ENCODE data around the gene RNF183. TPM values are rescaled to one million over a fixed set of nuclear protein-coding genes. Genes with fewer than 3 reads are reported as not detected.

The RNF183 gene
- not detected for total RNA-seq

DNA sequence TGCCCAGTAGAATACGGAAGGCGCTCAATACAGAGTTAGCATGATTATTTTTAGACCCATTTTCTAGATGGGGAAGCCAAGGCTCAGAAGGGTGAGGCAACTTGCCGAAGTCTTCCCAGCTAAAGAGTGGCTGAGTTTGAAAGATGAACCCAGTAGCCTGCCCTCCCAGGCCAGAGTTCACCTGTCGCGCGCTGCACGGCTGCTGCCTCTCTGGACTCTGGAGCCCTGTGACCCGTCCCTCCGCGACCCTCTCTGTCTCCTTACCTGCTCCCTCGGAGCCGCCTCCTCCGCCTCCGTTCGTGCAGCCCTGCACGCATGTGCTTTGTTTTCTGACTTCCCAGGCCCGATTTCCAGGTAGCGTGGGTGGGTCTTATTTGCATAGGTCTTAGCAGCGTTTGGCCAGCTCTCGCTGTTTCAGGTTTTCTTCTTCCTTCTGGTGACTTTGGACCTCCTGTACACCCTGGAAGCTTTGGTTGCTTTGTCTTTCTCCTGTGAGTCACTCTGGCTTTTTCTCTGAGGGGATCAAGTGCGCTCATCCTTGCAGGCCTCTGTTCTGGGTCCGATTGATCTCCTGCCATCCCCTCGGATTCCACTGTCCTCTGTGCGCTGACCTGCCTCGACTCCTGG, at the start of gene RNF183:
TSS of gene RNF183 (minus strand) at position 585 of the 627 bp plus-strand sequence. CDS start 5,192 bp downstream, outside the sequence.
- Mint-ChIP-seq H3K9me3 (no peaks in the 10 kb centered on the region), H3K4me1 (ENCODE audit: low read depth in 2 of 2) (peaks cover 0 to 8% of the 10 kb centered on the region in 2 donors), H3K36me3 (no peaks in the 10 kb centered on the region), H3K27ac (no peak within 1 kb of the TSS), H3K4me3 (no peak within 1 kb of the TSS), H3K27me3 (peaks cover 22 to 23% of the 10 kb centered on the region in 2 donors)
- no peak for DNase-seq (ENCODE audit: low spot score)
- no peak for ATAC-seq

DNA sequence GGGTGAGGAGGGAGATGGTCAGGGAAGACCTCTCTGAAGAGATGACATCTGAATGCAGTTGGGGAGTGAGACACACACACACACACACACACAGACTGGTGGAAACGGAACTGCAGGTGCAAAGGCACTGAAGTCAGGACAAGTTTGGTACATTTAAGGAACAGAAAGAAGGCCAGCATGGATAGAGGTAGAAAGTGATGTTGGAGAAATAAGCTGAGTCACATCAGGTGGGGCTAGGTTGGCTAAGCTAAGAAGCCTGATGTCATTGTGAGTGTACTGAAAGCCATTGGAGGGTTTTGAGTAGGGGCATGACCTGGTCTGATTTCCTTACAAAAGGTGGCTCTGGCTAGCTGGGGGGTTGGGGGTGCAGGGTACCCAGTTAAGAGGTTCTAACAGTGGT, 49.2 kb upstream of the RNF183 start:
- no peaks in the 10 kb centered on the region for H3K36me3 Mint-ChIP-seq
- no peak overlapping the region for H3K27ac Mint-ChIP-seq
- no peak for DNase-seq (ENCODE audit: low spot score)
- no peaks in the 10 kb centered on the region for H3K27me3 Mint-ChIP-seq
- no peaks in the 10 kb centered on the region for H3K9me3 Mint-ChIP-seq
- H3K4me1 Mint-ChIP-seq (ENCODE audit: low read depth in 2 of 2), result peaks cover 26 to 27% of the 10 kb centered on the region in 2 donors
- H3K4me3 Mint-ChIP-seq, result no peak overlapping the region
- ATAC-seq, result no peak

DNA sequence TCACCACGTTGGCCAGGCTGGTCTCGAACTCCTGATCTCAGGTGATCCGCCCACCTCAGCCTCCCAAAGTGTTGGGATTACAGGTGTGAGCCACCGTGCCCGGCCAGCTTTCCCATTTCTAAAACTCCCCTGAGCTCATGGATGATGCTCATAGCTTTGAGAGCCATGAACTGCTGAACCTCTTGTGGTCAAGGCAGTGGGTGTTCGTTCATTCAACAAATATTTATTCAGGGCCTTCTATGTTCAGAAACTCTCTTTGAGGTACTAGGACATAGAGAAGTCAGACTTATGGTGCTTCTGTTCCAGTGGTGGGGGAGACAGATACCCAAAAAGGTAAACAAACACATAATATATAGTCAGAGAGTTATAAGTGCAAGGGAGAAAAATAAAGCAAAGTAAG, 48.8 kb upstream of the RNF183 start:
- DNase-seq (ENCODE audit: low spot score) (no peak), ATAC-seq (no peak)
- H3K4me1 Mint-ChIP-seq (ENCODE audit: low read depth in 2 of 2), result peaks cover 27 to 29% of the 10 kb centered on the region in 2 donors
- no peaks in the 10 kb centered on the region for H3K27me3 Mint-ChIP-seq
- no peaks in the 10 kb centered on the region for H3K36me3 Mint-ChIP-seq
- H3K27ac Mint-ChIP-seq, result no peak overlapping the region
- H3K4me3 Mint-ChIP-seq, result no peak overlapping the region
- no peaks in the 10 kb centered on the region for H3K9me3 Mint-ChIP-seq

DNA sequence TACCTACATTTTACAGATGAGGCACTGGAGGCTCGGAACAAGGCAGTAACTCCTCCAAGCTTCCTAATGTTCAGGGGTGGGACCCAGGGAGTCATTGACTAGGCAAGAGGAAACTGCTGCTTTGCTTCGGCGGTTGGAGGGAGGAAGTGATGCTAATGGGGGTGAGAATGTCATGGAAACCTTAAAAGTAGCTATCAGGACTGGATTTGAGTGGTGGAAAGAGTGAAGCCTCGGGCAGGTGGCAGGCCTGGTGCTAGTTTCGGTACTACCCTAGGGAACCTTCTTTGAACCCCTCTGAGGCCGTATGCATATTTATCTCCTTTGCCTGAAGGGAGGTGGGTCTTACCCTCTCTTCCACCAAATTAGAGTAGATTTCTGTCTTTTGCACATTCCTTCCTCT, 47.8 kb upstream of the RNF183 start:
- ATAC-seq (peak; percentile 34 to 60), DNase-seq (ENCODE audit: low spot score) (no peak)
- peak overlapping the region; percentile 46 to 89 for H3K27ac Mint-ChIP-seq
- H3K27me3 Mint-ChIP-seq, result no peaks in the 10 kb centered on the region
- peaks cover 27 to 29% of the 10 kb centered on the region in 2 donors for H3K4me1 Mint-ChIP-seq (ENCODE audit: low read depth in 2 of 2)
- H3K4me3 Mint-ChIP-seq, result peak overlapping the region; percentile 89
- no peaks in the 10 kb centered on the region for H3K36me3 Mint-ChIP-seq
- H3K9me3 Mint-ChIP-seq, result no peaks in the 10 kb centered on the region

- H3K27me3 Mint-ChIP-seq, result no peaks in the 10 kb centered on the region
- ATAC-seq (peak in 1 of 2 donors; percentile 8), DNase-seq (ENCODE audit: low spot score) (no peak)
- no peaks in the 10 kb centered on the region for H3K36me3 Mint-ChIP-seq
- peak overlapping the region; percentile 46 to 89 for H3K27ac Mint-ChIP-seq
- peak overlapping the region; percentile 89 for H3K4me3 Mint-ChIP-seq
- no peaks in the 10 kb centered on the region for H3K9me3 Mint-ChIP-seq
- peaks cover 27 to 30% of the 10 kb centered on the region in 2 donors for H3K4me1 Mint-ChIP-seq (ENCODE audit: low read depth in 2 of 2)
These were observed 47.0 kb upstream of the RNF183 start for GRCh38 chr9:113350107-113350661.

DNA sequence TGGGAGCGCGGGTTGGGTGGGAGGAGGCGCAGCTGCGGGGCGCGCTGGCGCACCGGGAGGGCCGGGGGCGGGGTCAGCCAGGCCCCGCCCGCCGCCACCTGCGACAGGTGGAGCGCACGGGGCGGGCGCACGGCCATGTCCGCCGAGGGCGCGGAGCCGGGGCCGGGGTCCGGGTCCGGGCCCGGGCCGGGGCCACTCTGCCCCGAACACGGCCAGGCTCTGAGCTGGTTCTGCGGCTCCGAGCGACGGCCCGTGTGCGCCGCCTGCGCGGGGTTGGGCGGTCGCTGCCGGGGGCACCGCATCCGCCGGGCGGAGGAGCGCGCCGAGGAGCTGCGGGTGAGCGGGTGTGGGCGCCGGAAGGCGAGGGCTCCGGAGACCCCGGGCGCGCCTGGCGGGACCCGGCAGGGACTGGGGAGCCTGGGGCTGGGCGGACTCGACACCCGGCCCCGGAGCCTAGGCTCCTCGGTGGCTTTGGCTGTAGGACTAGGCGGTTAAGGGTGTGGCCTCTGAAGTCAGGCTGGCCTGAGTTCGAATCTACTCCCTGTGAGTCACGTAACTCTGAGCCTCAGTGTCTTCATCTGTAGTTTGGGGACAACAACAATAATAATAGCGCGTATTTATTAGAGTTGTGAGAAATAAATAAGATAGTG, 46.4 kb upstream of the RNF183 start, which contains the start of gene BSPRY:
TSS of gene BSPRY (plus strand) at position 97 of the 650 bp plus-strand sequence. CDS start at position 136, 39 bp downstream.
- no peaks in the 10 kb centered on the region for H3K27me3 Mint-ChIP-seq
- no peaks in the 10 kb centered on the region for H3K36me3 Mint-ChIP-seq
- H3K27ac Mint-ChIP-seq, result peak within 1 kb of the TSS; percentile 46 to 89
- ATAC-seq, result peak; percentile 78 to 82
- H3K4me1 Mint-ChIP-seq (ENCODE audit: low read depth in 2 of 2), result peaks cover 30 to 34% of the 10 kb centered on the region in 2 donors
- H3K9me3 Mint-ChIP-seq, result no peaks in the 10 kb centered on the region
- peak within 1 kb of the TSS; percentile 89 for H3K4me3 Mint-ChIP-seq
- peak; percentile 71 for DNase-seq (ENCODE audit: low spot score)

- ATAC-seq (no peak), DNase-seq (ENCODE audit: low spot score) (no peak)
- Mint-ChIP-seq H3K27ac (peak overlapping the region in 1 of 2 donors; percentile 47), H3K27me3 (no peaks in the 10 kb centered on the region), H3K36me3 (no peaks in the 10 kb centered on the region), H3K9me3 (no peaks in the 10 kb centered on the region), H3K4me3 (peak overlapping the region; percentile 72), H3K4me1 (ENCODE audit: low read depth in 2 of 2) (peaks cover 30 to 34% of the 10 kb centered on the region in 2 donors)
These were observed 45.9 kb upstream of the RNF183 start for GRCh38 chr9:113349066-113349444.

DNA sequence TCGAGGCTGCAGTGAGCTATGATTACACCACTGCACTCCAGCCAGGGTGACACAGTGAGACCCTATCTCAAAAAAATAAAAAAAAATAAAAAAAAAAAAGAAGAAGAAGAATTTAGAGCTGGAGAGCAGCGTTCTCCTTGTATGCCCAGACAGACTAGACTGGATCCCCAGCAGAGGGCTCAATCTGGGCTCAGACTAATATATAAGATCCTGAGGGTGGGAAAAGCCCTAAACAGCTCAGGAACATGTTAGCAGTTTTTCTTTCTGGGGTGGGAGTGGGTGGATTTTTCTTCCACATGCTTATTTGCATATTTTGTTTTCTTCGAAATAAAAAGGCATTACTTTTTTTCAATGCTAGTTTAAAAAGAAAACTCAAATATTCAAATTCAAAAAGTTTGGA, 45.3 kb upstream of the RNF183 start:
- H3K36me3 Mint-ChIP-seq, result no peaks in the 10 kb centered on the region
- peaks cover 30 to 34% of the 10 kb centered on the region in 2 donors for H3K4me1 Mint-ChIP-seq (ENCODE audit: low read depth in 2 of 2)
- DNase-seq (ENCODE audit: low spot score), result no peak
- no peaks in the 10 kb centered on the region for H3K27me3 Mint-ChIP-seq
- H3K4me3 Mint-ChIP-seq, result no peak overlapping the region
- no peaks in the 10 kb centered on the region for H3K9me3 Mint-ChIP-seq
- no peak for ATAC-seq
- peak overlapping the region; percentile 60 to 74 for H3K27ac Mint-ChIP-seq

- peaks cover 23 to 32% of the 10 kb centered on the region in 2 donors for H3K4me1 Mint-ChIP-seq (ENCODE audit: low read depth in 2 of 2)
- no peaks in the 10 kb centered on the region for H3K36me3 Mint-ChIP-seq
- no peaks in the 10 kb centered on the region for H3K27me3 Mint-ChIP-seq
- no peaks in the 10 kb centered on the region for H3K9me3 Mint-ChIP-seq
- H3K4me3 Mint-ChIP-seq, result no peak overlapping the region
- DNase-seq (ENCODE audit: low spot score), result no peak
- ATAC-seq, result no peak
- peak overlapping the region; percentile 17 to 18 for H3K27ac Mint-ChIP-seq
These were observed 42.5 kb upstream of the RNF183 start for GRCh38 chr9:113345671-113346070.

GRCh38 chr9:113345190-113345589, 42.0 kb upstream of the RNF183 start:
- H3K4me1 Mint-ChIP-seq (ENCODE audit: low read depth in 2 of 2), result peaks cover 23 to 32% of the 10 kb centered on the region in 2 donors
- ATAC-seq (no peak), DNase-seq (ENCODE audit: low spot score) (no peak)
- H3K36me3 Mint-ChIP-seq, result no peaks in the 10 kb centered on the region
- H3K9me3 Mint-ChIP-seq, result no peaks in the 10 kb centered on the region
- H3K27me3 Mint-ChIP-seq, result no peaks in the 10 kb centered on the region
- H3K4me3 Mint-ChIP-seq, result no peak overlapping the region
- peak overlapping the region; percentile 17 to 18 for H3K27ac Mint-ChIP-seq

DNA sequence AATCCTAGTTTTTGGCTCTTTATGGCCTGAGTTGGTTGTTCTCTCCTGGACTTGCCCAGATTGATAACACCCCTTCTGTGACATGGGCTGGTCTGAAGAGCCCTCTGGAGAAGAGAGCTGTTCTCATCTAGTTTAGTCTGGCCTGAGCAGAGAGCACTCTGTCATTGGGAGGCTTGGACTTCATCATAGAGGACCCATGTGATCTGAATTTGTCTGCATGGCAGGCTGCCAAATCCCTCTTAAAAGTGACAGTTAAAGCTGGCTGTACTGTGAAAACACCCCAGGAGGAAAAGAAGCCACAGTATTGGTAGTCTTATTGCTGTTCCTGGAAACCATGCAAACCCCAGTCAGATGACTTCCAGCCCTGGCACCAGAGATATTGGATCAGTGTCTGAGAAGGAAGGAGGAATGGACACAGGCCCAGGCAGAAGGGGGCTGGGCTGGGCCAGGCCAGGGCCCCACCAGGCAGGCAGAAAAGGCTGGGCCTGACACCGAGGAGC, 40.6 kb upstream of the RNF183 start:
- Mint-ChIP-seq H3K27ac (peak overlapping the region in 1 of 2 donors; percentile 19), H3K4me1 (ENCODE audit: low read depth in 2 of 2) (peaks cover 20 to 36% of the 10 kb centered on the region in 2 donors), H3K36me3 (no peaks in the 10 kb centered on the region), H3K4me3 (no peak overlapping the region), H3K9me3 (no peaks in the 10 kb centered on the region), H3K27me3 (peaks cover 0 to 5% of the 10 kb centered on the region in 2 donors)
- DNase-seq (ENCODE audit: low spot score) (no peak), ATAC-seq (no peak)

DNA sequence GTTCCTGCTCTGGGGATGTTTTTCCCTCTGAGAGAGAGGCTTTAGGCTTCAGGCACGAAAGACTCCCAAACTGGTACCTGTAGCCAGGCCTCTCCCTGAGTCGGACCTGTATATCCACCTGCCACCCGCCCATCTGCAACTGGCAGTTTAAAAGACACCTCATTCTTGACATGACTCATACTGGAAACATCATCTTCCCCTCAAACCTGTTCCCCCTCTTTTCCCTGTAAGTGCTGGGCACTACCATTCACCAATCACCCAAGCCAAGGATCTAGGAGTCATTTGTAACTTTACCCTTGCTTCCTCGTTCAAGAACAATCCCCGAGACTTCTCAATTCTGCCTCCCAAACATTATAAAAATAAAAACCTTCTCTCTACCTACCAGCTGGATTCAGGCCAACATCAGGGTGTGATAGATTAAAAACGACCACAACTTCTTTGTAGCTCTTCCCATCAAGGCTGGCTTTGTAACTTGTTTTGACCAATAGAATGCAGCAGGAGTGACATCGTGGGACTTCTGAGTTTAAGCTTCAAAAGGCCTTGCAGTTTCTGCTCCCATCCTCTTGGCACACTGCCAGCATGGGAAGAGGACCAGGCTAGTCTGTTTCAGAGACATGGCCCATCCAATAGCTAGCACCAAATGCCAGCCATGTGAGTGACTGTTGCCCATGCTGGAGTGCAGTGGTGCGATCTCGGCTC, 38.7 kb upstream of the RNF183 start:
- no peaks in the 10 kb centered on the region for H3K9me3 Mint-ChIP-seq
- H3K4me1 Mint-ChIP-seq (ENCODE audit: low read depth in 2 of 2), result peaks cover 15 to 25% of the 10 kb centered on the region in 2 donors
- ATAC-seq (no peak), DNase-seq (ENCODE audit: low spot score) (no peak)
- H3K4me3 Mint-ChIP-seq, result peak overlapping the region; percentile 80
- H3K27ac Mint-ChIP-seq, result no peak overlapping the region
- peaks cover 0 to 5% of the 10 kb centered on the region in 2 donors for H3K27me3 Mint-ChIP-seq
- H3K36me3 Mint-ChIP-seq, result no peaks in the 10 kb centered on the region

GRCh38 chr9:113340011-113340699, 37.0 kb upstream of the RNF183 start, which contains the start of gene WDR31:
WDR31 (minus strand) TSS chr9:113340275; CDS start chr9:113332022, 8,253 bp downstream.
- peak within 1 kb of the TSS in 1 of 2 donors; percentile 45 for H3K27ac Mint-ChIP-seq

More at GRCh38 chr9:113340011-113340699, 37.0 kb upstream of the RNF183 start, which contains the start of gene WDR31:
- peak within 1 kb of the TSS; percentile 80 for H3K4me3 Mint-ChIP-seq
- no peaks in the 10 kb centered on the region for H3K9me3 Mint-ChIP-seq
- ATAC-seq (peak; percentile 99), DNase-seq (ENCODE audit: low spot score) (peak; percentile 88)
- peaks cover 0 to 5% of the 10 kb centered on the region in 2 donors for H3K27me3 Mint-ChIP-seq
- peaks cover 15 to 23% of the 10 kb centered on the region in 2 donors for H3K4me1 Mint-ChIP-seq (ENCODE audit: low read depth in 2 of 2)
- no peaks in the 10 kb centered on the region for H3K36me3 Mint-ChIP-seq

Measured in natural killer cell treated with Interleukin-12 subunit alpha and Interleukin-12 subunit beta and Interleukin-15 and Interleukin-18, amount 100 ng/mL, for 72 hours (primary cell).